Measurements from ENCODE around the gene TRPC4AP.
A peak's percentile ranks its signal among the peaks of the same experiment; 100 is the strongest.

The TRPC4AP gene

GRCh38 chr20:34967421-34967820, 125.2 kb downstream of the TRPC4AP start:
- no peak for DNase-seq

GRCh38 chr20:34965051-34965450, 127.6 kb downstream of the TRPC4AP start:
- no peak for DNase-seq

GRCh38 chr20:34964486-34964885, 128.1 kb downstream of the TRPC4AP start:
- no peak for DNase-seq

GRCh38 chr20:34956751-34957472, 135.7 kb downstream of the TRPC4AP start:
- no peak for DNase-seq

GRCh38 chr20:34956041-34956458, 136.6 kb downstream of the TRPC4AP start:
- no peak for DNase-seq

GRCh38 chr20:34955231-34956040, 137.2 kb downstream of the TRPC4AP start, which contains the start of the genes GSS and MYH7B:
TSS of gene GSS (minus strand) at chr20:34955806. CDS start at chr20:34951852, 3,954 bp downstream.
TSS of gene MYH7B (plus strand) at chr20:34955868. CDS start at chr20:34978006, 22,138 bp downstream.
- peak; percentile 98 for DNase-seq

- peak; percentile 86 for DNase-seq
Measured at GRCh38 chr20:34954904-34955230, 137.7 kb downstream of the TRPC4AP start.

GRCh38 chr20:34953960-34954359, 138.6 kb downstream of the TRPC4AP start:
- DNase-seq: no peak

- DNase-seq: no peak
Measured at GRCh38 chr20:34952671-34953070, 139.9 kb downstream of the TRPC4AP start.

Data from OCI-M1 (cell line).